ENCODE results near the gene ZNF385D. TPM values are rescaled to one million over a fixed set of nuclear protein-coding genes. Genes with fewer than 3 reads are reported as not detected.

Gene ZNF385D
- total RNA-seq, 1 donor from 2014 or later = under 0.01 TPM

DNA sequence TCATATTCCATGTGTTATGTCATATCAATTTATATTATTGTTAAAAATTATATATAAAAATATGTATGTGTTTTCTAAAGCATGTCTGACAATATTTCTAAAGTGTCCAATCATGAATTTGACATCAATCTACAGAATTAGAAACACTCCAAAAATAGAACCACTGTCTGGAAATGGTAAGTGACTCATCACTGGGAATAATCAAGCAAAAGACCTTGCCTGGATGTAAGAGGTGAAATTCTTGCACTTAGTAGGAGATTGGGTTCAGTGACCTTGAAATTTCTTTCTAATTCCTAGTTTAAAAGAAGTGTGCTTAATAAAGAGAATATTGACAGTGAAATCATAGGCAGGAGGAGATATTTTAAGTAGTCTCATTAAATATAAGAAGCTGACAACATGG, 188.8 kb downstream of the ZNF385D start:
- Histone ChIP-seq H3K27me3 (ENCODE audit: control insufficient read depth, insufficient read depth, low read length) (no peaks in the 10 kb centered on the region), H3K36me3 (ENCODE audit: control insufficient read depth, insufficient read depth, low read length) (no peaks in the 10 kb centered on the region), H3K4me3 (ENCODE audit: low read depth, low read length) (no peak overlapping the region)
- TF ChIP-seq, protein P1, sequence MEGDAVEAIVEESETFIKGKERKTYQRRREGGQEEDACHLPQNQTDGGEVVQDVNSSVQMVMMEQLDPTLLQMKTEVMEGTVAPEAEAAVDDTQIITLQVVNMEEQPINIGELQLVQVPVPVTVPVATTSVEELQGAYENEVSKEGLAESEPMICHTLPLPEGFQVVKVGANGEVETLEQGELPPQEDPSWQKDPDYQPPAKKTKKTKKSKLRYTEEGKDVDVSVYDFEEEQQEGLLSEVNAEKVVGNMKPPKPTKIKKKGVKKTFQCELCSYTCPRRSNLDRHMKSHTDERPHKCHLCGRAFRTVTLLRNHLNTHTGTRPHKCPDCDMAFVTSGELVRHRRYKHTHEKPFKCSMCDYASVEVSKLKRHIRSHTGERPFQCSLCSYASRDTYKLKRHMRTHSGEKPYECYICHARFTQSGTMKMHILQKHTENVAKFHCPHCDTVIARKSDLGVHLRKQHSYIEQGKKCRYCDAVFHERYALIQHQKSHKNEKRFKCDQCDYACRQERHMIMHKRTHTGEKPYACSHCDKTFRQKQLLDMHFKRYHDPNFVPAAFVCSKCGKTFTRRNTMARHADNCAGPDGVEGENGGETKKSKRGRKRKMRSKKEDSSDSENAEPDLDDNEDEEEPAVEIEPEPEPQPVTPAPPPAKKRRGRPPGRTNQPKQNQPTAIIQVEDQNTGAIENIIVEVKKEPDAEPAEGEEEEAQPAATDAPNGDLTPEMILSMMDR (IDR thresholded peaks at IDR 0.05; ENCODE audit: insufficient read depth, low read length, severe bottlenecking) = no peak
- FAIRE-seq (no peak), DNase-seq (ENCODE audit: low read depth) (peak; percentile 7)

DNA sequence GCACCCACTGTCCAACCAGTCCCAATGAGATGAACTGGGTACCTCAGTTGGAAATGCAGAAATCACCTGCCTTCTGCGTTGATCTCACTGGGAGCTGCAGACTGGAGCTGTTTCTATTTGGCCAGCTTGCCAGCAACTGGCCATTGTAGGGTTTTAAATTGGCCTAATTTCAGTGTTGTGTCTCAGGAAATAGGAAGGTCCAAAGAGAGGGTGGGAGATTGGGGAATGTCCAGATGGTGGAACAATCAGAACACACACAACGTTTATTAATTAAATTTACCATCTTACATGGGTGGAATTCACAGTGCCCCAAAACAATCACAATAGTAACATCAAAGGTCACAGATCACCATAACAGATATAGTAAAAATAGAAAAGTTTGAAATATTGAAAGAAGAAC, 189.5 kb downstream of the ZNF385D start:
- no peak for DNase-seq (ENCODE audit: low read depth)
- Histone ChIP-seq H3K36me3 (ENCODE audit: control insufficient read depth, insufficient read depth, low read length) (no peaks in the 10 kb centered on the region), H3K27me3 (ENCODE audit: control insufficient read depth, insufficient read depth, low read length) (no peaks in the 10 kb centered on the region), H3K4me3 (ENCODE audit: low read depth, low read length) (no peak overlapping the region)
- TF ChIP-seq, protein P1 (IDR thresholded peaks at IDR 0.05; ENCODE audit: insufficient read depth, low read length, severe bottlenecking) = no peak
- no peak for FAIRE-seq

DNA sequence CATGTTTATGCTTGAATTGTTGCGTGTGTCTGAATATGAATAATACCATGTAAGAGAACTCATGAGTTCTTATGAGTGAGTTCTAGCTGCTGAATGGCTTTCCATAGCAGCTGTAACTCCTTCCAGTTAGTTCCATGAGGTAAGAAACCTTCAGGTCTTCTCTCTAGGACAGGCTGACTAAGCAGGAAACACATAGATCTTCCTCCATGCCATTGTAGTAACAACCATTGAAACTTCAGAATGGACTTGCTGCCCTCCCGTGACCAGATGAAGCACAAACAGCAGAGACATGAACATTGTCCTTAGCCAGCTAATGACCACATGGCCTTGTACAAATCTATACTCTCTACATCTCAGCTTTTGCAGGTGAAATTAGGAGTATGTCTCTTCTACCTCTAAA, 200.0 kb downstream of the ZNF385D start:
- H3K27me3 ChIP-seq (ENCODE audit: control insufficient read depth, insufficient read depth, low read length) = no peaks in the 10 kb centered on the region
- H3K36me3 ChIP-seq (ENCODE audit: control insufficient read depth, insufficient read depth, low read length) = no peaks in the 10 kb centered on the region
- DNase-seq (ENCODE audit: low read depth) (peak; percentile 59), FAIRE-seq (no peak)
- TF ChIP-seq, protein P1 (IDR thresholded peaks at IDR 0.05; ENCODE audit: insufficient read depth, low read length, severe bottlenecking) = no peak
- H3K4me3 ChIP-seq (ENCODE audit: low read depth, low read length) = no peak overlapping the region

DNA sequence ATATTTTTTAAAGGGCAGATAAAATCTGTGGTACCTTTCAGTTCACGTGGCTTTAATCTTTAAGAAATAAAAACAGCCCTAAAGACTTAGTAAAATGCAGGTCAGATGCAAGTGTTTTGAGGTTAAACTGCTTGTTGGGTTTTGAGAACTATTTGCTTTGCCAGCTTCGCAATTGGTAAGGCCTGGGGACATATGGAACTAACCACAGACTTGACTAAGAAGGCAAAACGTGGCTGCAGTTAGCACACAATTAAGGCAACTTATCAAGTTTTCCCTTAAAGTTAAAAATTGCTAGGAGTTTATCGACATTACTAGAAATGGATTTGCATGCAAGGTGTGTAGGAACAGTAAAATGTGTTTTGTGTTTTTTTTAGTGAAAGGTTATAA, 206.9 kb downstream of the ZNF385D start:
- H3K36me3 ChIP-seq (ENCODE audit: control insufficient read depth, insufficient read depth, low read length) = no peaks in the 10 kb centered on the region

DNA sequence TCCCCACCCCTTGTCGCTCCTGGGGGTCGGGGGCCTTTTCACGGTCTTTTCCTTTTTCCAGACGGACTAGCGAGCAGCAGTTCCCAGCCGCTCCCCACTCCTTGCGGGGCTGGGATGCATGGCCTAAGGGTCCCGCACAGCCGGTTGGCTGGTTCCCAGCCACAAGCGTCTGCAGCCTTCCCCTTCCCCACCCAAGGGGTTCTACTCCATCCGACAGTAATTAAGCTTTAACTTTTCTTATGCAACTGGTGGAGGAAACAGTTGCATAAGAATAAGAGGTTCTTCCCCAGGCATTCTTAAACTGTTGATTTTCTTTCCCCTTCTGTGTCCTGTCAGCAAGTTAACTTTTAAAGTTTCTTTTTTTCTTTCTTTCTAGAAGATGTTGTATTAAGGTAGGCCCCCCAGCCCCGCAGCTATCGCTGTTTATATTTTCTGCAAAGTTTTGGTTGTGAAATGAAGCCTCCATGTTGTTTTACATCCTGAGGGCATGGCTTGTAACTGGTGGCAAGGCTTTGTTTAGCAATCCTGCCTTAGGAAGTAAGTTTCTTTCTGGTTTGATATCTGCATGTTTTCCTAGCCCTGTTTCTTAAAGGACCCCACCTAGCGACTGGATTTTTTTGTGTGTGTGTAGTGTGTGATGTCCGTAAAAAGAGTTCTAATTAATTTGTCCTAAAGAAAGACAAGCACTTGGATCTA, 207.5 kb downstream of the ZNF385D start:
- TF ChIP-seq, protein P1 (IDR thresholded peaks at IDR 0.05; ENCODE audit: insufficient read depth, low read length, severe bottlenecking) = no peak
- FAIRE-seq = no peak
- H3K36me3 ChIP-seq (ENCODE audit: control insufficient read depth, insufficient read depth, low read length) = no peaks in the 10 kb centered on the region
- no peak overlapping the region for H3K4me3 ChIP-seq (ENCODE audit: low read depth, low read length)
- no peak for DNase-seq (ENCODE audit: low read depth)
- H3K27me3 ChIP-seq (ENCODE audit: control insufficient read depth, insufficient read depth, low read length) = no peaks in the 10 kb centered on the region

More for the DNA sequence above, 206.9 kb downstream of the ZNF385D start:
- no peak overlapping the region for H3K4me3 ChIP-seq (ENCODE audit: low read depth, low read length)
- H3K27me3 ChIP-seq (ENCODE audit: control insufficient read depth, insufficient read depth, low read length) = no peaks in the 10 kb centered on the region
- FAIRE-seq = no peak
- TF ChIP-seq, protein P1 (IDR thresholded peaks at IDR 0.05; ENCODE audit: insufficient read depth, low read length, severe bottlenecking) = no peak
- DNase-seq (ENCODE audit: low read depth) = no peak

Measured in bronchial epithelial cell (primary cell).